ENCODE results near the gene GRM5. TPM values are rescaled to one million over a fixed set of nuclear protein-coding genes. Genes with fewer than 3 reads are reported as not detected.

The GRM5 gene
- total RNA-seq, 1 donor from 2014 or later = not detected

GRCh38 chr11:88739524-88739923, 326.3 kb downstream of the GRM5 start:
- DNase-seq (ENCODE audit: low read depth) = no peak

GRCh38 chr11:88709567-88709966, 356.2 kb downstream of the GRM5 start:
- DNase-seq (ENCODE audit: low read depth) = no peak

GRCh38 chr11:88704485-88704884, 361.3 kb downstream of the GRM5 start:
- peak; percentile 3 for DNase-seq (ENCODE audit: low read depth)

GRCh38 chr11:88701816-88702215, 364.0 kb downstream of the GRM5 start:
- no peak for DNase-seq (ENCODE audit: low read depth)

- no peak for DNase-seq (ENCODE audit: low read depth)
Observed at GRCh38 chr11:88697139-88697538, 368.6 kb downstream of the GRM5 start.

GRCh38 chr11:88695689-88696414, 369.9 kb downstream of the GRM5 start:
- no peak for DNase-seq (ENCODE audit: low read depth)

GRCh38 chr11:88692306-88693086, 373.3 kb downstream of the GRM5 start:
- DNase-seq (ENCODE audit: low read depth) = no peak

- no peak for DNase-seq (ENCODE audit: low read depth)
Observed at GRCh38 chr11:88689548-88690240, 376.1 kb downstream of the GRM5 start.

- no peak for DNase-seq (ENCODE audit: low read depth)
Observed at GRCh38 chr11:88683024-88683423, 382.8 kb downstream of the GRM5 start.

GRCh38 chr11:88680806-88681205, 385.0 kb downstream of the GRM5 start:
- no peak for DNase-seq (ENCODE audit: low read depth)

- DNase-seq (ENCODE audit: low read depth) = no peak
Observed at GRCh38 chr11:88666364-88666763, 399.4 kb downstream of the GRM5 start.

GRCh38 chr11:88657076-88657738, 408.6 kb downstream of the GRM5 start:
- no peak for DNase-seq (ENCODE audit: low read depth)

- DNase-seq (ENCODE audit: low read depth) = no peak
Observed at GRCh38 chr11:88656283-88656682, 409.5 kb downstream of the GRM5 start.

- no peak for DNase-seq (ENCODE audit: low read depth)
Observed at GRCh38 chr11:88655656-88656055, 410.1 kb downstream of the GRM5 start.

- no peak for DNase-seq (ENCODE audit: low read depth)
Observed at GRCh38 chr11:88655196-88655595, 410.6 kb downstream of the GRM5 start.

- DNase-seq (ENCODE audit: low read depth) = no peak
Observed at GRCh38 chr11:88651556-88651955, 414.2 kb downstream of the GRM5 start.

- no peak for DNase-seq (ENCODE audit: low read depth)
Observed at GRCh38 chr11:88644724-88645123, 421.1 kb downstream of the GRM5 start.

- no peak for DNase-seq (ENCODE audit: low read depth)
Observed at GRCh38 chr11:88632163-88632562, 433.6 kb downstream of the GRM5 start.

- no peak for DNase-seq (ENCODE audit: low read depth)
Observed at GRCh38 chr11:88631497-88631896, 434.3 kb downstream of the GRM5 start.

- DNase-seq (ENCODE audit: low read depth) = no peak
Observed at GRCh38 chr11:88629496-88629895, 436.3 kb downstream of the GRM5 start.

- no peak for DNase-seq (ENCODE audit: low read depth)
Observed at GRCh38 chr11:88626216-88626615, 439.6 kb downstream of the GRM5 start.

GRCh38 chr11:88623531-88623930, 442.3 kb downstream of the GRM5 start:
- DNase-seq (ENCODE audit: low read depth) = no peak
